DLD1 (cell line): ENCODE data around the gene GP1BA.

ENCODE experiments used
- in situ Hi-C: cut with HindIII; loops from 2 replicates; pipeline ENCODE4 v1.10.0; 2017; ENCODE audit warnings: low sequenced_read_pairs

The GP1BA gene

GRCh38 chr17:4971826-4972225 is 39.7 kb downstream of the GP1BA start:
- in situ Hi-C loops: no loop called here

- in situ Hi-C loops: no loop called here
Observed at GRCh38 chr17:4972322-4972721, 40.2 kb downstream of the GP1BA start.

- in situ Hi-C loops: no loop called here
Observed at GRCh38 chr17:4972752-4973151, 40.7 kb downstream of the GP1BA start.

- in situ Hi-C loops: no loop called here
Observed at GRCh38 chr17:4973256-4974114, 41.4 kb downstream of the GP1BA start.

- in situ Hi-C loops: no loop called here
Observed at GRCh38 chr17:4974115-4974670, 42.1 kb downstream of the GP1BA start.

- in situ Hi-C loops: no loop called here
Observed at GRCh38 chr17:4978726-4979125, 46.6 kb downstream of the GP1BA start.

- in situ Hi-C loops: no loop called here
Observed at GRCh38 chr17:4980644-4981216, 48.7 kb downstream of the GP1BA start.

GRCh38 chr17:4982305-4982704 is 50.2 kb downstream of the GP1BA start:
- in situ Hi-C loops: no loop called here
